Heart left ventricle (tissue), 13 donors: ENCODE results near the gene ALOX15.

Experiments used
- CTCF ChIP-seq, 12 donors: fragments of 200-600 bp; sonication (generic) in 4 of 12; IDR thresholded peaks; one replicate each; pipeline versions ENCODE4 v1.5.0 to v1.8.0; 2018 to 2022; ENCODE audit warnings: antibody characterized with exemption in 12 of 12, mild to moderate bottlenecking in 5 of 12
- POLR2A ChIP-seq, 2 donors: fragments of 450-650 bp; IDR thresholded peaks; one replicate each; pipeline ENCODE4 v1.6.1; 2017; ENCODE audit warnings: antibody characterized with exemption in 2 of 2, mild to moderate bottlenecking in 2 of 2, moderate library complexity in 2 of 2
- donor health status: ischemic (EF 13 %, LVEDD 7.1; RV severe dilation, severe dysfunction).
- donor health status: DM: no; HTN: yes; CAD: no.
- donor health status: DM: no; HTN: no; CAD: no.
- donor health status: ischemic (EF 25% LVEDD 6.9; RV normal size, moderate dysfunction).
- donor health status: ischemic (EF 25% LVEDD 5.7; RV mildly dilated, moderate dysfunction).
- donor health status: ischemic (EF 35%, LVEDD 5.7; RV mildly dilated, moderate dysfunction).
- donor health status: nonischemic (EF 11% LVEDD 7.7; RV severe dilation, severe dysfunction).
- donor health status: DM: yes; HTN: yes; CAD: no.
- donor health status: PGD.
- donor health status: ischemic (EF 29% LVEDD 5.4; RV normal size, mild dysfunction).
- donor health status: nonischemic (EF 23%, LVEDD 6.1; RV moderate dilation, normal function).

- TF ChIP-seq POLR2A (IDR thresholded peaks at IDR 0.05) (no peak), CTCF (IDR thresholded peaks at IDR 0.05) (no peak)
Measured at GRCh38 chr17:4587803-4588202, 53.7 kb downstream of the ALOX15 start.
